CD4-positive, alpha-beta T cell treated with Interleukin-1 beta for 1 hour (primary cell): Measurements from ENCODE around the gene OR9Q2.
"Not testable (repeated sequence)": the region's sequence is repeated elsewhere in the genome, so short reads cannot be mapped to it uniquely, and the experiment has no call there.

ENCODE experiments used
- DNase-seq, 2 donors: peaks; one replicate each; pipeline ENCODE4 v3.0.0-alpha.2; 2020 to 2022

The OR9Q2 gene, protein sequence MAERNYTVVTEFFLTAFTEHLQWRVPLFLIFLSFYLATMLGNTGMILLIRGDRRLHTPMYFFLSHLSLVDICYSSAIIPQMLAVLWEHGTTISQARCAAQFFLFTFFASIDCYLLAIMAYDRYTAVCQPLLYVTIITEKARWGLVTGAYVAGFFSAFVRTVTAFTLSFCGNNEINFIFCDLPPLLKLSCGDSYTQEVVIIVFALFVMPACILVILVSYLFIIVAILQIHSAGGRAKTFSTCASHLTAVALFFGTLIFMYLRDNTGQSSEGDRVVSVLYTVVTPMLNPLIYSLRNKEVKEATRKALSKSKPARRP

DNA sequence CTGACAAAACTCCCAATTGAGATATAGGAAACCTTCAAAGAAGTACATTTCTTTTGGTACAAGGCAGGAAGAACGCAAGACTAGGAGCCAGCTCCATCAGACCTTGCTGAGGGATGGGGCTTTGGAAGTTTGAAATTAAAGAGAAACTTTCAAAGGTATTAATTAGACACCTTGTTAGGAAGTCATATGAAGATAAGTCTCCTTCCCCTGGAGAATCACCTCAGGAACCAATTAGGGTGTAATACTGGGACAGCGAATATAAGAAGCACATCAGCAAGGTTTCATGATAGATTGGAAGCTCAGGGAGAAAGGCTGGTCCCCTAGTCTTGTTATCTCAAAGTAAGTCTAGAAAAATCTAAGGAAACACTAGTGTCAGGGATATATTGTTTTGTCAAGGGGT lies at the start of gene OR9Q2:
TSS of gene OR9Q2 (plus strand) at position 301 of the 400 bp plus-strand sequence. CDS start 1,421 bp downstream, outside the sequence.
- DNase-seq, result no peak

DNA sequence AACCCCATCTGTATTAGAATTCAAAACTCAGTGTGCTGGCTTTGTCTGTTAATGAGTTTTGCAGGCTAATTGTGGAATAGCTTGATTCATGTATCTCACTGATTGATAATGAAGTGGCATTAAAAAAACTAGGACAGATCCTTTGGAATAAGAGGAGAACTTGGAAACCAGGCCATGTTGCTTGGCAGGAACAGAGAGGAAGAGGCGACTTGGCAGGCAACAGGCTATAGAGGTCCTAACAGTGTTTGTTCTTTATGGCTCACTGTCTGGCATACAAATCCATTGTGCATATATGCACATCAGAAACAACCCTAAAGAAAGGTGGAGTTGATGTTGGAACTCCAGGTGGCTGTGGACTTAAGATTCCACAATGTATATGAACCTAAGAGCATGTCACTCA lies 46.1 kb upstream of the OR9Q2 start:
- DNase-seq, result no peak

DNA sequence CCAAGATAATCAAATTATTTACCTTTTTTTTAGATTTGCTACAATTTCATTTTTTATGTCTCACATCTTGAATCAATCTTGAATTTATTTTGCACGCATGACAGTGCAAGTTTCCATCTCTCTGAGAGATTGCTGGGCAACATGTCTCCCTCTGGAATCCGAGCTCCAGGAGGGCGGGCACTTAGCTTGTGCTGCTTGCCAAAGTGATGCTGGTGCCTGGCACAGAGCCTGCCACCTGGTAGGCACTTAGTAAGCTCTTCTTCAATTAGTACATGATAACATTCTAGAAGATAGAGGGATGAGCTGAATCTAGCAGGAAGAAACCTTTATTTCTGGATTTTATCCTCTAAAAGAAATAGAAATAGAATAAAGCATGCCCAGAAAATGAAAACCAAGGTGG lies 36.1 kb upstream of the OR9Q2 start:
- DNase-seq, result no peak

DNA sequence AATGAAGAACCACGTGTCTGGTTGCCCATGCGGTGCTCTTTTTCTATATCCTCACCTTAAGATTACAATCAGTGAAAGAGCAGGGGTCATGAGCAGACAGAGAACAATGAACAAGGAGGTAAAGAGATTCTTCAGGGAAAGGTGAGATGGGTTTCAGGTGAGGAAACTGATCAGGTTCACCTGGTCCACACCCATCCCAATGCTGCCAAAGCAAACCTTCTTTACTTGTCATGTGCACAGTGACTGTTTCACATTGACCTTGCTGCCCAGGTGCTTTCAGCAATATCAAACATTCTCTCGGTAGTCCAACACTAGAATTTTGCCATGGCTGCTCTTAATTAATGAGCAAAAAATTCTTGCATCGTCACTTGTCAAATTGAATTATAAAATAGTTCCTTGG lies 24.5 kb upstream of the OR9Q2 start:
- DNase-seq, result no peak

DNA sequence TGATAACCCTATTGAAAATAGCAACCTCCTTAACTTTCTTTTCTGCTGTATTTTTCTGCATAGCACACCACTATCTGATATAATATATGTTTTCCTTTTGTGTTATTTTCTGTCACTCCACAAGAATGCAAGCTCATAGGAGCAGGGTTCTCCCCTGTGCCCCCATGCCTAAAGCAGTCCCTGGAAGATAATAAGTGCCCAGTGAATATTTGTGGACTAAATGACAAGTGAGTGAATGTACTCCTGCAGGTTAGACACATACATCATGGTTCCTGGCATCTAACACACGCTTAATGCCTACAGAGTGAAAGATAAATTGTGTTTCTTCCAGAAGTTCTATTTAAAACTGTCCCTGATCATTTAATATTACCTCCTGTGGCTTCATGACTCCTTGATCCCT lies 23.9 kb upstream of the OR9Q2 start:
- no peak for DNase-seq

DNA sequence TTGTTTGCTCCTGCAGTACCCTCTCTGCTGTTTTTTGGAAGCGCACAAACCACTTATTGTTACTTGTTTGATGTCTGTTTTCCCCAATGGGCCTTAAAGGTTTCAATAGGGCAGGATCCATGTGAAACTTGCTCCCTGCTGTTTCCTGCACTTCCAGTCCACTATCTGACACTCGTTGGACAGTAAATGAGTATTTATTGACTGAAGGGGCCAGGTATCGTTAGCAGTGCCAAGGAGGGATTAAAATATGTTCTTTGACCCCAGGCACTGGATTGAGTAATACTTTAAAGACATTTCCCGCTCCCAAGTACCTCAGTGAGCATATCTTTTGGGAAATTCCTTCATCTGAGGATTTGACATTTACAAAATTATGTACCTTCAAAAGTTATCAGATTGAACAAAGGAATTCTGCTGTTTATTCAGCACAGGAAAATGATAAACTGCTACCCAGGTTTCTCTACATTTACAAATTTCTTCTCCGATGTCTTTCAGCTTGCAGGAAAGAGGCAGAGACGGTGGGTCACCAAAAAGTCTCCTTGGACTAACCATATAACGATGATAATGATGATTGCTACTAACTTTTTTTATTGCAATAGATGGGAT lies 23.3 kb upstream of the OR9Q2 start:
- no peak for DNase-seq

DNA sequence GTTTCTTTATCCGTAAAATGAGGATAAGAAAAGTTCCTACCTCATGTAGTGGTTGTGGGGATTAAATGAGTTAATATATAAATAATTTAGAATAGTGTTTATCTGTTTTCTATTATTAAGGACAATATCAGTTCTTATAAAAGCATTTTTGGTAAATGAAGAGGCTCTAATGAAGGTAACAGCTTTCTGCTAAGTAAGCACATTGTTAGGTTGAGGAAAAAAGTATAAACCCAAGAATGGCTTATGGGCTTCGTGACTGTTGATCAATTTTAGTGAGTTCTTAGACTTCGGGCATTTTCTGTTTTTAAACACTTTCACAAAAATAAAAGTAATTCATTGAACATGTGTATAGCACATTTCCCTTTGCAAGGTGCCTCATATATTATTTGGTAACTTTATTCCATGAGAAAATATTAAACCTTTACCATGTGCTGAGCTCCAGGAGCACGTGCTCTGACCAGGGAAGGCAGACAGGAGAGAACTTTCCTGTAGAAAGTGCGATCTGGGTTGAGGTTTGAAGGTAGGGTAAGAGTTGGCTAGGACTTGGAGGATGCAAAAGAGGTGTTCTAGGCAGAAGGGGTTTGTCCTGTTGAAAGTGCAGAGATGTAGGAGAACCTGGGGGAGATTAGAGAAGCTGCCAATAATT lies 11.3 kb upstream of the OR9Q2 start:
- no peak for DNase-seq

DNA sequence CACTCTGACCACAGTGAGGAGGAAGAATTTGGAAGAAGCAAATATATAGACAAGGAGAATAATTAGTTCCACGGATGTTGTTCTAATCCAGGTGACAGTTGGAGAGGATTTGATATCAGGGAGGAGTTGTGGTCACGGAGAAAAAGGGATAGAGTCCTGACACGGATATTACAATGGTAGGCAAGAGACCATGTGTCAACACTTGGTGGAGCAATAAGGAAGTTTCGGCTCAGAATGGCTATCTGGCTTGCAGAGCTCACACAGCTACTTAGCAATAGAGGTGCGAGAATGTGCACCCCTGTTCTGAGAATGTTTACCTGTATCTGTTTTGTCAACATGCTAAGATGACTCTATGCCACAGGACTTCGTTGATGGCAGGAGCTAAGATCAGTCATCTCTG lies 10.4 kb upstream of the OR9Q2 start:
- DNase-seq, result no peak

DNA sequence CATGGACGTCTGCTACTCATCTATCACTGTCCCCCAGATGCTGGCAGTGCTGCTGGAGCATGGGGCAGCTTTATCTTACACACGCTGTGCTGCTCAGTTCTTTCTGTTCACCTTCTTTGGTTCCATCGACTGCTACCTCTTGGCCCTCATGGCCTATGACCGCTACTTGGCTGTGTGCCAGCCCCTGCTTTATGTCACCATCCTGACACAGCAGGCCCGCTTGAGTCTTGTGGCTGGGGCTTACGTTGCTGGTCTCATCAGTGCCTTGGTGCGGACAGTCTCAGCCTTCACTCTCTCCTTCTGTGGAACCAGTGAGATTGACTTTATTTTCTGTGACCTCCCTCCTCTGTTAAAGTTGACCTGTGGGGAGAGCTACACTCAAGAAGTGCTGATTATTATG lies 9.2 kb upstream of the OR9Q2 start:
- no peak for DNase-seq

DNA sequence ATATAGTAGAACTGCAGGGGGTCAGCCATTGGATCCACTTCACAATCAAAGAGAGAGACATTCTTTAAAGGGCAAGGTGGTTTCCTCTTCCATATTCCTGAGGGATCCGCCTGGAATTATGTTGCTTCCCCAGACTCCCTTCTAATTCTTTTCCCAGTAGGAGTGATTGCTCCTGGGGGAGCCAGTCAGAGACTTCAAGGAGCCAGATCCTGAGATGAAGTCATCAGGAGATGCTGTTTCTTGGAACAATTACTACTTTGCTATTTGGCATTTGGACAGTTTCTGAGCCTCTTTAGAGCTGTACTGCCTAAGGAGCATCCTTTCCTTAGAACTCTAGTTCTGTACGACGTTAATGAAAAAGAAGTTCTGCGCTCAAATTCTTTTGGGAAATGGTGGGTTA lies 1.9 kb upstream of the OR9Q2 start:
- no peak for DNase-seq

DNA sequence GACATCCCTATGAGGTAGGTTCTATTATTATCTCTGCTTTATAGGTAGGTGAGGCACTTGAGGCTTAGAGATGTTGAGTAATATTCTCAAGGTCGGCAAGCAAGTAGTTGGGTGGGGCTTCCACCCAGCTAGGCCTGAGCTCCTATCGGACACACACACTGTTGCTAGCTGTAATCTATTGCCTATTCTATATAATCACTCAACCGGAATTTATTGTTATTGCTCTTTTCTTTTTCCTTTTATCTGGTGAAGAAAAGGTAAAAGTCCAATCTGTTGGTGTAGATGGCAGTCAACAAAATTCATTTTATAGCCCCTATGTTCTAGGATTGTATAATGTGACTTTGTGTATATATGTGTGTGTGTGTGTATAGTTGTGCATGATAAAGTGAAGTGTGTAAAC lies 3.4 kb downstream of the OR9Q2 start:
- DNase-seq, result no peak

DNA sequence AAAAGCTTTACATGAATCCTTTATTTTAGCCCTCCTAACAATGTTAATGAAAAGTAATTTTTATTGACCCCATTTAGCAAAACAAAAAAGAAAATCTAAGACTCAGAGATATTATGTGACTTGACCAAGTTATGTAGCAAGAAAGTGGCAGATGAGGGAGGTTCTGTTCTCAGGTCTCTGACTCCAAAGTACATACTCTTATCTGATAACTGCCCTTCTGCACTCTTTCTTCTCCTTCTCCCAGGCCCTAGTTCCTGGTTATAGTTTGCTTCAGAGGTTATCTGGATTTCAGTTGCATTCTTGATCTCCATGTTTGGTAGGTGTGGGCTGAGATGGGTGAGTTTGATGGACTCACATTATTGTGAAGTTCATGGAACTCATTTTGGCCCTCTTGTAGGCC lies 4.5 kb downstream of the OR9Q2 start:
- DNase-seq, result no peak

DNA sequence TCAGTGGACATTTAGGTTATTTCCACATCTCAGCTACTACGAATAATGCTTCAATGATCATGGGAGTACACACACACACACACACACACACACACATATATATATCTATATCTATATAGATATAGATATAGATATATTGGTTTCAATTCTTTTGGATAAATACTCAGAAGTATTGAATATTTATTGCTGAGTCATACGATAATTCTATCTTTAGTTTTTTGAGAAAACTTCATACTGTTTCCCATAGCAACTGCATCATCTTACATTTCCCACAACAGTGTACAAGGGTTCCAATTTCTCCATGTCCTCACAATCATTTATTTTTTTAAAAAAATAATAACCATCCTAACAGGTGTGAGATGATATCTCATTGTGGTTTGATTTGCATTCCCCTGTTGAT lies 7.1 kb downstream of the OR9Q2 start:
- DNase-seq, result no peak

DNA sequence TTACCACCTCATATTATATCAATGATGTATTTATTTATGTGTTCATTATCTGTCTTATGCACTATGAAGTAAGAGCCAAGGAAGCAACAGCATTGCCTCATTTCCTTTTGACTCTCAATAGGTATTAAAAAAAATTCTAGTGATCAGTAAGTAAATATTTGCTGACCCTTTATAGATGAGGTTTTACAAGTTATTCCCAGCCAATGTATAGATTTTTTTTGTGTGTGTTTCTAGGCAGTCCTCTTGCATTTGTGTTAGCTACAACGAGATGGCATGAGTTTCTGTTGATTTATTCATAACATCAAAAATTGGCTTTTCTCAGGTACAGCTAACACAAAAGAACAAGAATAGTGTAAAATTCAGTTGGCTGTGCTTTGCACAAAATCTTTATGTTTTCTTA lies 10.4 kb downstream of the OR9Q2 start:
- no peak for DNase-seq

DNA sequence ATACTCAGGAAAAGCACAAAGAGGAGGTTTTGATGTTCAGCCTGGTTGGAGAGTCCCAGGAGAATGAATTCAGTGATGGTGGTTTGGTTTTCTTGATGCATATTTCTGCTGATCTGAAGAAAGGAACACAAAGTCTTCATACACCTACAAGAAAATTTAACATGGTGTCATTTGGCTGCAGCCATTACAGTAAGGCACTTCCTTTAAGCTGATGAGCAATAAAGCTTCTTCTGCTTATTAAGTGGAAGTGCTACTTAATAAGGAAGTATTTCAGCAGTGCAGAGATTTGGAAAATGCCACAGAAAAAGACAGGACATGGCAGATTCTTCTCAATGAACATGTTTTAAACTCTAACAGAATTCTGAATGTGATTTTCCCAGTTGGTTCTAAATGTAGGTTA lies 15.2 kb downstream of the OR9Q2 start, which contains the start of gene OR1S2:
TSS of gene OR1S2 (minus strand) at position 101 of the 400 bp plus-strand sequence. CDS start at position 101, 0 bp downstream.
- DNase-seq, result no peak

DNA sequence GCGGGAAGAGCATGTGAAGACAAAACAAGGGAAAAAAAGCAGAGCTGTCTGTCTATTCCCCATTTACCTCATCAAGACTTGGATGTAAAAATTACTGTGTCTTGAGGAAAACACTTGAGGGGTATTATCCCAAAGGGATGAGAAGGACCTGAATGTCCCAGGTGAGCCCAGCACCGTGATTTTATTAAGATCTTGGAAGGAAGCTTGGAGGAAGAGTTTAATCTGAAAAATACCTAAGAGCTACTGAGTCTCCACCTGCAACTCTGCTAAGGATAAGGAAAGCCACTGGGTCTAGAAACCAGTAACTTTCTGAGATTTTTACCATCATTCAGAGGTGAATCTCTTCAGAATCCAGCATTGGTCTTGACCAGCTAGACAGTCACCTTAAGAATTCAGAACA lies 23.6 kb downstream of the OR9Q2 start, which contains the start of gene OR1S1:
TSS of gene OR1S1 (plus strand) at position 301 of the 400 bp plus-strand sequence.
- not testable (repeated sequence) for DNase-seq

DNA sequence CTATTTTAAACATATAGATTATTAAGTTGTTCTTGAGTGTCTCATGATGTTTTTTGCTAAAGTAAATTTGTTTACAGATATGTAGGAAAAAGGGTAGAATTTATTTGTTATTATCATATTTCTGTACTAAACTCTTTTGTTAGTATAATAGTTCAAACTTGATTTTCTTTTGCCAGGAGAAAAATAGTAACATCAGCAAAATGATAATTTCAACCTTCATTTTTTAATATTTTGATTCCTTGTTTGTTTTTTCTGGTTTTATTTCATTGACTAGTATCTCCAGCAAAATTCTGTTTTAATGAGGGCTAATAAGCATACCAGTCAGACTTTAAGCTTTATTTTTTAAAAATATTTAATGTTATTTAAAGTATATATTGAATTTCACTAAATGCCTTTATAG lies 27.6 kb downstream of the OR9Q2 start:
- no peak for DNase-seq

DNA sequence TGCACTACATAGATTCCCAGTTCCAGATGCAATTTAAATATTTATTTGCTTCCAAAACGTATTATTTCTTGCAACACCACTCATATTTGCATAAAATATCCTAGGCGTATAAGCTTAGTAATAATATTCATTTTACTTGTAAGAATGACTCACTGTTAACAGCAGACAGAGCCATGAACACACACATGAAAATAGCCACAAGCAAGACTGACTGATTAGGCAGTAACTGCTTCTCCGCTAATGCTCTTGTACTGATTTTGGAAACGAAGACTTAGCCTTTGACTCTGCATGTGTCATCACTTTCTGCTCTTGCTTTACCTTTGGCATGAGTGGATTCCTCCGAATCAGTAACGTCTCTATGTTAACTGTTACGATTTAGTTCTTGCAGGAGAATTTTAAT lies 33.9 kb downstream of the OR9Q2 start:
- no peak for DNase-seq

DNA sequence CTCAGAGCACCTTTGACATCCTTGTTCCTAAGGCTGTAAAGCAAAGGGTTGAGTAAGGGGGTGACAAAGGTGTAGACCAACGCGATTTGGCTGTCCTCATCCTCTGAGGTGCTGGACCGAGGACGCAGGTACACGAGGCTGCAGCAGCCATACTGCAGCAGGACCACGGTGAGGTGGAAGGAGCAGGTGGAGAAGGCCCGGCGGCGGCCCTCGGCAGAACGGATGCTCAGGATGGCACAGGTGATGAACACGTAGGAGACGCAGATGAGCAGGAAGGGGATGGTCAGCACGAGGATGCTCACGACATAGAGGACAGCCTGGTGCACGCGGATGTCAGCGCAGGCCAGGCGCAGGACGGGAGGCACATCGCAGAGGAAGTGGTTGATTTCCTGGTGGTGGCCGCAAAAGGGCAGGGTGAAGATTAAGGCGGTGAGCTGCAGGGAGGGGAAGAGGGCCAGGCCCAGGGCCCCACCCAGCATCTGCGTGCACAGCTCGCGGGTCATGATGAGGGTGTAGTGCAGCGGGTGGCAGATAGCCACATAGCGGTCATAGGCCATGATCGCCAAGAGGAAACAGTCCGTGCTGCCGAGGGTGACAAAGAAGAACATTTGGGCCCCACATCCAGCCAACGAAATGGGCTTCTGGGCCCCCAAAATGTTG lies 39.2 kb downstream of the OR9Q2 start:
- DNase-seq, result no peak
